ENCODE measurements around the gene CCDC57.

CCDC57 gene

GRCh38 chr17:82056729-82057621, 155.7 kb downstream of the CCDC57 start:
- DNase-seq: no peak

GRCh38 chr17:82055965-82056728, 156.5 kb downstream of the CCDC57 start:
- no peak for DNase-seq

- DNase-seq: no peak
Measured at GRCh38 chr17:82055023-82055964, 157.3 kb downstream of the CCDC57 start.

- no peak for DNase-seq
Measured at GRCh38 chr17:82054351-82055022, 158.2 kb downstream of the CCDC57 start.

GRCh38 chr17:82053556-82054263, 158.9 kb downstream of the CCDC57 start:
- DNase-seq: no peak

- no peak for DNase-seq
Measured at GRCh38 chr17:82053130-82053529, 159.5 kb downstream of the CCDC57 start.

GRCh38 chr17:82052638-82053059, 160.0 kb downstream of the CCDC57 start:
- DNase-seq: no peak

- DNase-seq: peak; percentile 77
Measured at GRCh38 chr17:82051776-82052637, 160.6 kb downstream of the CCDC57 start, which contains the start of the genes GPS1 and RFNG. TSS of gene GPS1 (plus strand) at chr17:82051898. CDS start at chr17:82051932, 34 bp downstream. TSS of gene RFNG (minus strand) at chr17:82051811. CDS start at chr17:82051766, 45 bp downstream.

Measured in CD4-positive, alpha-beta T cell treated with Interleukin-17A for 1 hour (primary cell).